Right kidney (tissue), 1 donor: ENCODE data around the gene GAK.

ENCODE experiments used
- DNase-seq: peaks from one replicate; pipeline ENCODE4 v3.0.0-alpha.2; 2016

Gene GAK

GRCh38 chr4:907691-908425 lies 24.3 kb downstream of the GAK start:
- DNase-seq: no peak

- DNase-seq: no peak
Observed at GRCh38 chr4:907103-907400, 25.1 kb downstream of the GAK start.

GRCh38 chr4:906339-907102 lies 25.6 kb downstream of the GAK start:
- DNase-seq: no peak

- no peak for DNase-seq
Observed at GRCh38 chr4:905485-906338, 26.4 kb downstream of the GAK start.

GRCh38 chr4:903066-904046 lies 28.8 kb downstream of the GAK start:
- DNase-seq: no peak

- no peak for DNase-seq
Observed at GRCh38 chr4:901192-901910, 30.8 kb downstream of the GAK start.

- DNase-seq: no peak
Observed at GRCh38 chr4:900721-901120, 31.4 kb downstream of the GAK start.

GRCh38 chr4:900073-900472 lies 32.0 kb downstream of the GAK start:
- DNase-seq: no peak

GRCh38 chr4:899556-899906 lies 32.6 kb downstream of the GAK start:
- no peak for DNase-seq

- no peak for DNase-seq
Observed at GRCh38 chr4:898869-899555, 33.1 kb downstream of the GAK start.

- no peak for DNase-seq
Observed at GRCh38 chr4:898123-898522, 34.0 kb downstream of the GAK start.

GRCh38 chr4:896630-897029 lies 35.5 kb downstream of the GAK start:
- no peak for DNase-seq

GRCh38 chr4:896216-896615 lies 35.9 kb downstream of the GAK start:
- no peak for DNase-seq

- DNase-seq: no peak
Observed at GRCh38 chr4:895596-895995, 36.5 kb downstream of the GAK start.

GRCh38 chr4:893995-894705 lies 38.0 kb downstream of the GAK start:
- DNase-seq: no peak

GRCh38 chr4:893276-893994 lies 38.7 kb downstream of the GAK start:
- no peak for DNase-seq

GRCh38 chr4:892780-893179 lies 39.3 kb downstream of the GAK start:
- DNase-seq: no peak

GRCh38 chr4:891747-892146 lies 40.4 kb downstream of the GAK start:
- DNase-seq: no peak

GRCh38 chr4:890036-890695 lies 42.0 kb downstream of the GAK start:
- DNase-seq: no peak
